Measurements from ENCODE around the gene EPG5. TPM values are rescaled to one million over a fixed set of nuclear protein-coding genes. Genes with fewer than 3 reads are reported as not detected.
A peak's percentile ranks its signal among the peaks of the same experiment; 100 is the strongest.
"Not testable (repeated sequence)": the region's sequence is repeated elsewhere in the genome, so short reads cannot be mapped to it uniquely, and the experiment has no call there.

Gene EPG5
- total RNA-seq, 4 donors from 2014 or later, result 18.7 to 30.3 (median 24.0) TPM

DNA sequence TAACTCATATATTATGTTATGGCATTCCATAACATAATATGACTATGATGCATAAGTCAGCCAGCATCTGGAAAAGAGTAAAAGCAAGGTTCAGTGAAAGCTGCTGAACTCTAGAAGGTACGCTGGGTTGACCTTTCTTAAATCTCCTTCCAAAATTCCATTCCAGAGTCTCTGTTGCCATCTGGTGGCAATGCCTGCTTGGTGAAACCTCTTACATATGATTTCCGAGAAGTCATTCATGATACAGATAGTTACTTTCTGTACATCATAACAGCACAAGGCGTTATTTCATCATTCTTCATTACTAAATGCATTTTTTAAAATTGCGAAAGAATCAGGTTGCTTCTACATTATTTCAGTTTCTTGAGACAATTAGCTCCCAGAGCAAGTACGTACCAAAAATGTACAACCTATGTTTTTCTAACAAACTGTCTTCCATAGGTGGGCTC, 7.0 kb upstream of the EPG5 start:
- H3K27me3 ChIP-seq, result no peaks in the 10 kb centered on the region
- in situ Hi-C loops (cut with MboI; ENCODE audit: low sequenced_read_pairs in 4 of 4), result loop anchor here in 2 of 4 donors (10.0 kb wide), 2 partner anchors 279 to 309 kb away; no protein-coding TSS in a partner anchor

DNA sequence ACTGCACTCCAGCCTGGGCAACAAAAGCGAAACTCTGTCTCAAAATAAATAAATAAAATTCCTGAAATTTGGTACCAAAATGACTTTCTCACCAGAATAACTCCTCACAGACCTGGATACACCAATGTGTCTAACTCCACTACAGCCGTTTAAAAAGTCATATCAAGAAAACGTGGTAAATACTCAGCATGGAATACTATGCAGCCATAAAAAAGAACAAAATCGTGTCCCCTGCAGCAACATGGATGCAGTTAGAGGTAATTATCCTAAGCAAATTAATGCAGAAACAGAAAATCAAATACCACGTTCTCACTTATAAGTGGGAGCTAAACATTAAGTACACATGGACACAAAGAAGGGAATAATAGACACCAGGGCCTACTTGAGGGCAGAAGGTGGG, 2.2 kb downstream of the EPG5 start:
- H3K4me3 ChIP-seq, DNase-seq, H3K36me3 ChIP-seq, H3K9me3 ChIP-seq, H3K27ac ChIP-seq, H3K27me3 ChIP-seq, ATAC-seq: not testable (repeated sequence)
- intact Hi-C loops (cut with DNase I; ENCODE audit: low total_unique reads), result loop anchor here (5.0 kb wide), 1 partner anchor 43 kb away; no protein-coding TSS in a partner anchor
- peaks cover 18 to 23% of the 10 kb centered on the region in 2 donors for H3K4me1 ChIP-seq
- in situ Hi-C loops (cut with MboI; ENCODE audit: low sequenced_read_pairs in 4 of 4), result loop anchor here in 2 of 4 donors (10.0 kb wide), 1 partner anchor 110 kb away; the partner anchor contains the start of gene PSTPIP2 (in 2 of the 2)

More for the DNA sequence above, 7.0 kb upstream of the EPG5 start:
- peak overlapping the region in 1 of 4 donors; percentile 23 for H3K4me3 ChIP-seq
- ATAC-seq (peak; percentile 83 to 94), DNase-seq (peak; percentile 26 to 54)
- peaks cover 0 to 3% of the 10 kb centered on the region in 2 donors for H3K4me1 ChIP-seq
- H3K36me3 ChIP-seq, result no peaks in the 10 kb centered on the region
- intact Hi-C loops (cut with DNase I; ENCODE audit: low total_unique reads), result loop anchor here (1.0 kb wide), 2 partner anchors 283 to 309 kb away; no protein-coding TSS in a partner anchor
- no peaks in the 10 kb centered on the region for H3K9me3 ChIP-seq
- no peak overlapping the region for H3K27ac ChIP-seq
- no peak for TF ChIP-seq POLR2A (IDR thresholded peaks at IDR 0.05)
- TF ChIP-seq, protein P1, sequence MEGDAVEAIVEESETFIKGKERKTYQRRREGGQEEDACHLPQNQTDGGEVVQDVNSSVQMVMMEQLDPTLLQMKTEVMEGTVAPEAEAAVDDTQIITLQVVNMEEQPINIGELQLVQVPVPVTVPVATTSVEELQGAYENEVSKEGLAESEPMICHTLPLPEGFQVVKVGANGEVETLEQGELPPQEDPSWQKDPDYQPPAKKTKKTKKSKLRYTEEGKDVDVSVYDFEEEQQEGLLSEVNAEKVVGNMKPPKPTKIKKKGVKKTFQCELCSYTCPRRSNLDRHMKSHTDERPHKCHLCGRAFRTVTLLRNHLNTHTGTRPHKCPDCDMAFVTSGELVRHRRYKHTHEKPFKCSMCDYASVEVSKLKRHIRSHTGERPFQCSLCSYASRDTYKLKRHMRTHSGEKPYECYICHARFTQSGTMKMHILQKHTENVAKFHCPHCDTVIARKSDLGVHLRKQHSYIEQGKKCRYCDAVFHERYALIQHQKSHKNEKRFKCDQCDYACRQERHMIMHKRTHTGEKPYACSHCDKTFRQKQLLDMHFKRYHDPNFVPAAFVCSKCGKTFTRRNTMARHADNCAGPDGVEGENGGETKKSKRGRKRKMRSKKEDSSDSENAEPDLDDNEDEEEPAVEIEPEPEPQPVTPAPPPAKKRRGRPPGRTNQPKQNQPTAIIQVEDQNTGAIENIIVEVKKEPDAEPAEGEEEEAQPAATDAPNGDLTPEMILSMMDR (IDR thresholded peaks at IDR 0.05 in 4 of 5, conservative IDR thresholded peaks at IDR 0.05 in 1 of 5), result peak; percentile 47 to 78 (median 71)

DNA sequence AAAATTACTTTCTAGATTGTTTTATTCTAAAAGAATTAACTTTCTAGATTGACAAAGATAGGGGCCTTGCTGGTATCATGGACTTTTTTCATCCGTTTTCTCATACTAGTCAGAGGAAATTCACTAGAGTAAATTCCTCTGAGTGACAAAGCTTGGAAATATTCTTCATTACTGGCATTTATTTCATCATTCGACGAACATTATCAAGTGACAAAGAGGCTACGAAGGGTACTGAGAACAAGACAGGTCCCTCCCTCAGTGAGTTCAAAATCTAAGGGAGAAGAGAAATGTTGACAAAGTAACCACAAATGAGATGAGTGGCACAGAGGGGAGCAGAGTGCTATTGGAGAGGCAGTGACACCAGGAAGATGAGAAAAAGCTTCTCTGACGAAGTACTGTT, 4.3 kb downstream of the EPG5 start:
- TF ChIP-seq POLR2A (IDR thresholded peaks at IDR 0.05), result no peak
- TF ChIP-seq, protein P1 (IDR thresholded peaks at IDR 0.05 in 4 of 5, conservative IDR thresholded peaks at IDR 0.05 in 1 of 5), result no peak
- intact Hi-C loops (cut with DNase I; ENCODE audit: low total_unique reads) (no loop called here), in situ Hi-C loops (cut with MboI; ENCODE audit: low sequenced_read_pairs in 4 of 4) (loop anchor here in 2 of 4 donors (10.0 kb wide), 1 partner anchor 112 kb away; the partner anchor contains the start of gene PSTPIP2 (in 2 of the 2))
- H3K4me3 ChIP-seq, result no peak overlapping the region
- ATAC-seq (no peak), DNase-seq (no peak)
- no peaks in the 10 kb centered on the region for H3K27me3 ChIP-seq
- H3K9me3 ChIP-seq, result no peaks in the 10 kb centered on the region
- H3K4me1 ChIP-seq, result peaks cover 18 to 22% of the 10 kb centered on the region in 2 donors
- H3K27ac ChIP-seq, result peak overlapping the region in 1 of 4 donors; percentile 4
- peaks cover 0 to 10% of the 10 kb centered on the region in 2 donors for H3K36me3 ChIP-seq

DNA sequence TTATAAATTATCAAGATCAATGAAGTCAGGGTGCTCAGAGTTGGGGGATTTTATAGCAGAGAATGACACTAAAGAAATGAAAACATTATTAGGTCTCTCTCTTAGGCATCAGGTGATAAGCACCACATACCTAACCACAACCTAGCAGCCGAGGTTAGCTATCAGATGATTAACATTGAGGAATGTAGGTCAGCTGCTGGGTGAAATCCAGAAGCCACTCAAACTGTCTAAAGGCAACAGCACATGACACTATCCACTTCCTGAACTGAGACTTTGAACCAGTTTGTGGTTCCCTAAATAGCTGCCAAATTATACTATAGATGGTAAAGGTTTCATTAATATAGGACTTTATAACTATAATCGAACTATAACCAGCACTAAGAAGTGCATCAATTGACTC, 4.7 kb downstream of the EPG5 start:
- no peaks in the 10 kb centered on the region for H3K9me3 ChIP-seq
- H3K4me3 ChIP-seq, result no peak overlapping the region
- H3K4me1 ChIP-seq, result peaks cover 18% of the 10 kb centered on the region in 2 donors
- intact Hi-C loops (cut with DNase I; ENCODE audit: low total_unique reads) (no loop called here), in situ Hi-C loops (cut with MboI; ENCODE audit: low sequenced_read_pairs in 4 of 4) (loop anchor here in 2 of 4 donors (10.0 kb wide), 1 partner anchor 112 kb away; the partner anchor contains the start of gene PSTPIP2 (in 2 of the 2))
- H3K27ac ChIP-seq, result peak overlapping the region in 1 of 4 donors; percentile 26
- H3K36me3 ChIP-seq, result peaks cover 0 to 10% of the 10 kb centered on the region in 2 donors
- no peaks in the 10 kb centered on the region for H3K27me3 ChIP-seq
- DNase-seq (no peak), ATAC-seq (no peak)
- TF ChIP-seq POLR2A (IDR thresholded peaks at IDR 0.05), result no peak
- TF ChIP-seq, protein P1 (IDR thresholded peaks at IDR 0.05 in 4 of 5, conservative IDR thresholded peaks at IDR 0.05 in 1 of 5), result no peak

DNA sequence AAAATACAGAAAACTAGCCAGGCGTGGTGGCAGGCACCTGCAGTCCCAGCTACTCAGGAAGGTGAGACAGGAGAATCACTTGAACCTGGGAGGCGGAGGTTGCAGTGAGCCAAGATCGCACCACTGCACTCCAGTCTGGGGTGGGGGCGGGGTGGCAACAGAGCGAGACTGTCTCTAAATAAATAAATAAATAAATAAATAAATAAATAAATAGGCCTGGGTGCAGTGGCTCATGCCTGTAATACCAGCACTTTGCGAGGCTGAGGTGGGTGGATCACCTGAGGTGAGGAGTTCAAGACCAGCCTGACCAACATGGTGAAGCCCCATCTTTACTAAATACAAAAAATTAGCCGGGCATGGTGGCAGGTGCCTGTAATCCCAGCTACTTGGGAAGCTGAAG, 7.6 kb downstream of the EPG5 start:
- H3K9me3 ChIP-seq; H3K27ac ChIP-seq; H3K36me3 ChIP-seq; H3K4me3 ChIP-seq; DNase-seq; intact Hi-C loops (cut with DNase I; ENCODE audit: low total_unique reads); H3K27me3 ChIP-seq; in situ Hi-C loops (cut with MboI; ENCODE audit: low sequenced_read_pairs in 4 of 4); ATAC-seq: not testable (repeated sequence)
- H3K4me1 ChIP-seq, result peaks cover 23 to 28% of the 10 kb centered on the region in 2 donors
